ENCODE results near the gene NIPA2. TPM values are rescaled to one million over a fixed set of nuclear protein-coding genes. Genes with fewer than 3 reads are reported as not detected.

Gene NIPA2
- total RNA-seq, 1 donor from 2014 or later = 103 TPM

- no peaks in the 10 kb centered on the region for H3K79me2 ChIP-seq (ENCODE audit: insufficient read depth, low read length)
- no peaks in the 10 kb centered on the region for H3K9me3 Mint-ChIP-seq (ENCODE audit: unreplicated experiment)
These were observed 48.9 kb downstream of the NIPA2 start for GRCh38 chr15:22887157-22887951.

GRCh38 chr15:22888120-22888859, 49.8 kb downstream of the NIPA2 start:
- Mint-ChIP-seq H3K36me3 (ENCODE audit: low read depth, unreplicated experiment) (peaks cover 6% of the 10 kb centered on the region), H3K4me1 (ENCODE audit: low read depth, unreplicated experiment) (peaks cover 18% of the 10 kb centered on the region), H3K27me3 (ENCODE audit: low read depth, unreplicated experiment) (no peaks in the 10 kb centered on the region), H3K9me3 (ENCODE audit: unreplicated experiment) (no peaks in the 10 kb centered on the region), H3K4me3 (ENCODE audit: unreplicated experiment) (no peak overlapping the region), H3K27ac (ENCODE audit: unreplicated experiment) (peak overlapping the region; percentile 99)
- no peak for FAIRE-seq
- peaks cover 15% of the 10 kb centered on the region for H3K4me1 ChIP-seq (ENCODE audit: insufficient read depth, low read length)
- H3K27me3 ChIP-seq (ENCODE audit: insufficient read depth, low read length) = no peaks in the 10 kb centered on the region
- no peaks in the 10 kb centered on the region for H3K9me3 ChIP-seq (ENCODE audit: insufficient read depth, low read depth, low read length)
- peaks cover 11% of the 10 kb centered on the region for H4K20me1 ChIP-seq (ENCODE audit: insufficient read depth, low read length)
- H3K27ac ChIP-seq (ENCODE audit: low read depth, low read length) = peak overlapping the region; percentile 94
- peak; percentile 99 for DNase-seq (ENCODE audit: low read depth)
- no peak overlapping the region for H3K4me3 ChIP-seq (ENCODE audit: insufficient read depth, low read depth, low read length)
- TF ChIP-seq, protein P1, sequence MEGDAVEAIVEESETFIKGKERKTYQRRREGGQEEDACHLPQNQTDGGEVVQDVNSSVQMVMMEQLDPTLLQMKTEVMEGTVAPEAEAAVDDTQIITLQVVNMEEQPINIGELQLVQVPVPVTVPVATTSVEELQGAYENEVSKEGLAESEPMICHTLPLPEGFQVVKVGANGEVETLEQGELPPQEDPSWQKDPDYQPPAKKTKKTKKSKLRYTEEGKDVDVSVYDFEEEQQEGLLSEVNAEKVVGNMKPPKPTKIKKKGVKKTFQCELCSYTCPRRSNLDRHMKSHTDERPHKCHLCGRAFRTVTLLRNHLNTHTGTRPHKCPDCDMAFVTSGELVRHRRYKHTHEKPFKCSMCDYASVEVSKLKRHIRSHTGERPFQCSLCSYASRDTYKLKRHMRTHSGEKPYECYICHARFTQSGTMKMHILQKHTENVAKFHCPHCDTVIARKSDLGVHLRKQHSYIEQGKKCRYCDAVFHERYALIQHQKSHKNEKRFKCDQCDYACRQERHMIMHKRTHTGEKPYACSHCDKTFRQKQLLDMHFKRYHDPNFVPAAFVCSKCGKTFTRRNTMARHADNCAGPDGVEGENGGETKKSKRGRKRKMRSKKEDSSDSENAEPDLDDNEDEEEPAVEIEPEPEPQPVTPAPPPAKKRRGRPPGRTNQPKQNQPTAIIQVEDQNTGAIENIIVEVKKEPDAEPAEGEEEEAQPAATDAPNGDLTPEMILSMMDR (IDR thresholded peaks at IDR 0.05; ENCODE audit: insufficient read depth, low read depth, low read length) = no peak
- TF ChIP-seq EZH2 (IDR thresholded peaks at IDR 0.05; ENCODE audit: insufficient read depth, low read length) = no peak
- peak overlapping the region; percentile 79 for H3K9ac ChIP-seq (ENCODE audit: low read length)
- no peaks in the 10 kb centered on the region for H3K36me3 ChIP-seq (ENCODE audit: insufficient read depth, low read length)
- peak overlapping the region; percentile 66 for H3K4me2 ChIP-seq (ENCODE audit: low read length)
- H2AFZ ChIP-seq (ENCODE audit: low read depth, low read length) = no peak overlapping the region
- H3K79me2 ChIP-seq (ENCODE audit: insufficient read depth, low read length) = no peaks in the 10 kb centered on the region

More at GRCh38 chr15:22887157-22887951, 48.9 kb downstream of the NIPA2 start:
- no peak overlapping the region for H3K4me3 Mint-ChIP-seq (ENCODE audit: unreplicated experiment)
- H3K27me3 ChIP-seq (ENCODE audit: insufficient read depth, low read length) = no peaks in the 10 kb centered on the region
- no peak overlapping the region for H2AFZ ChIP-seq (ENCODE audit: low read depth, low read length)
- no peak for TF ChIP-seq EZH2 (IDR thresholded peaks at IDR 0.05; ENCODE audit: insufficient read depth, low read length)
- TF ChIP-seq, protein P1 (IDR thresholded peaks at IDR 0.05; ENCODE audit: insufficient read depth, low read depth, low read length) = no peak
- no peaks in the 10 kb centered on the region for H3K9me3 ChIP-seq (ENCODE audit: insufficient read depth, low read depth, low read length)
- peak overlapping the region; percentile 79 for H3K9ac ChIP-seq (ENCODE audit: low read length)
- H3K4me1 ChIP-seq (ENCODE audit: insufficient read depth, low read length) = peaks cover 15% of the 10 kb centered on the region
- H3K27ac ChIP-seq (ENCODE audit: low read depth, low read length) = peak overlapping the region; percentile 94
- H3K4me3 ChIP-seq (ENCODE audit: insufficient read depth, low read depth, low read length) = peak overlapping the region; percentile 1
- H4K20me1 ChIP-seq (ENCODE audit: insufficient read depth, low read length) = peaks cover 11% of the 10 kb centered on the region
- peaks cover 18% of the 10 kb centered on the region for H3K4me1 Mint-ChIP-seq (ENCODE audit: low read depth, unreplicated experiment)
- FAIRE-seq (no peak), DNase-seq (ENCODE audit: low read depth) (peak; percentile 73)
- no peaks in the 10 kb centered on the region for H3K27me3 Mint-ChIP-seq (ENCODE audit: low read depth, unreplicated experiment)
- peaks cover 5% of the 10 kb centered on the region for H3K36me3 ChIP-seq (ENCODE audit: insufficient read depth, low read length)
- peak overlapping the region; percentile 66 for H3K4me2 ChIP-seq (ENCODE audit: low read length)
- peaks cover 4% of the 10 kb centered on the region for H3K36me3 Mint-ChIP-seq (ENCODE audit: low read depth, unreplicated experiment)
- peak overlapping the region; percentile 99 for H3K27ac Mint-ChIP-seq (ENCODE audit: unreplicated experiment)

Measured in astrocyte (in vitro differentiated cells and primary cell).